ENCODE measurements around the gene TAF1.
"Not testable (repeated sequence)": the region's sequence is repeated elsewhere in the genome, so short reads cannot be mapped to it uniquely, and the experiment has no call there.

The TAF1 gene

DNA sequence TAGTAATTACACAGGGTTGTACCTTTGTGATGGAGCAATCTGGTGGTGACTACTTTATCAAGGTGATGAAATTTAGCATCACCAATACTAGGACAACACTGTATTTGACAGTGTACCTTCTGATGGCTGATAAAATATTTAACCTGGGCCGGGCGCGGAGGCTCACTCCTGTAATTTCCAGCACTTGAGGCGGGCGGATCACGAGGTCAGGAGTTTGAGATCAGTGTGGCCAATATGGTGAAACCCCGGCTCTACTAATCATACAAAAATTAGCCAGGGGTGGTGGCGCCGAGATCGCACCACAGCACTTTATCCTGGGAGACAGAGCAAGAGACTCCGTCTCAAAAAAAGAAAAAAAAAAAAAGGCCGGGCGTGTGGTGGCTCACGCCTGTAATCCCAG, 1.9 kb upstream of the TAF1 start:
- no peak overlapping the region for H3K4me3 ChIP-seq (ENCODE audit: low read depth, low read length)
- DNase-seq (ENCODE audit: low read depth), result no peak
- TF ChIP-seq MYC (IDR thresholded peaks at IDR 0.05; ENCODE audit: low read depth, low read length) (no peak), POLR2A (IDR thresholded peaks at IDR 0.05; ENCODE audit: extremely low read depth, insufficient read length) (no peak)
- TF ChIP-seq, protein P1, sequence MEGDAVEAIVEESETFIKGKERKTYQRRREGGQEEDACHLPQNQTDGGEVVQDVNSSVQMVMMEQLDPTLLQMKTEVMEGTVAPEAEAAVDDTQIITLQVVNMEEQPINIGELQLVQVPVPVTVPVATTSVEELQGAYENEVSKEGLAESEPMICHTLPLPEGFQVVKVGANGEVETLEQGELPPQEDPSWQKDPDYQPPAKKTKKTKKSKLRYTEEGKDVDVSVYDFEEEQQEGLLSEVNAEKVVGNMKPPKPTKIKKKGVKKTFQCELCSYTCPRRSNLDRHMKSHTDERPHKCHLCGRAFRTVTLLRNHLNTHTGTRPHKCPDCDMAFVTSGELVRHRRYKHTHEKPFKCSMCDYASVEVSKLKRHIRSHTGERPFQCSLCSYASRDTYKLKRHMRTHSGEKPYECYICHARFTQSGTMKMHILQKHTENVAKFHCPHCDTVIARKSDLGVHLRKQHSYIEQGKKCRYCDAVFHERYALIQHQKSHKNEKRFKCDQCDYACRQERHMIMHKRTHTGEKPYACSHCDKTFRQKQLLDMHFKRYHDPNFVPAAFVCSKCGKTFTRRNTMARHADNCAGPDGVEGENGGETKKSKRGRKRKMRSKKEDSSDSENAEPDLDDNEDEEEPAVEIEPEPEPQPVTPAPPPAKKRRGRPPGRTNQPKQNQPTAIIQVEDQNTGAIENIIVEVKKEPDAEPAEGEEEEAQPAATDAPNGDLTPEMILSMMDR (IDR thresholded peaks at IDR 0.05; ENCODE audit: low read depth, low read length), result no peak
- TF ChIP-seq, protein P2, sequence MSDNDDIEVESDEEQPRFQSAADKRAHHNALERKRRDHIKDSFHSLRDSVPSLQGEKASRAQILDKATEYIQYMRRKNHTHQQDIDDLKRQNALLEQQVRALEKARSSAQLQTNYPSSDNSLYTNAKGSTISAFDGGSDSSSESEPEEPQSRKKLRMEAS (IDR thresholded peaks at IDR 0.05; ENCODE audit: low read depth, low read length), result no peak

DNA sequence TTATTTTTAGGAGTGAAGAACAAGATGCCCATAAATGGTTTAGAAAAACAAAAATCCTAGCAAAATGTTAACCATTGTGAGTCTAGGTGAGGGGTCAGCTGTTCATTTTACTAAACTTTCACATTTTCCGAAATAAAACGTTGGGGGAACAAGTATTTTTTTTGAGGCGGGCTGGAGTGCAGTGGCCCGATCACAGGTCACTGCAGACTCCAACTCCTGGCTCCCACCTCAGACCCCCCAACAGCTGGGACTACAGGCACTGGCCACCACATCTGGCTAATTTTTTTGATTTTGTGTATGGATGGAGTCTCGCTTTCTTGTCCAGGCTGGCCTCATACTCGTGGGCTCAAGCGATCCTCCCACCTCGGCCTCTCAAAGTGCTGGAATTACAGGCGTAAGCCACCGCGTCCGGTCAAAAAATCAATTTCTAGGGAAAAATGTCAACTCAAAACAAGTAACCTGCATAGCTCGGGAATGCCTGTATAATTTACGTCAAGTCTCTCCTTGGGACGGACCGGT, 742 bp upstream of the TAF1 start:
- DNase-seq (ENCODE audit: low read depth), result no peak
- peak overlapping the region; percentile 87 for H3K4me3 ChIP-seq (ENCODE audit: low read depth, low read length)
- no peak for TF ChIP-seq MYC (IDR thresholded peaks at IDR 0.05; ENCODE audit: low read depth, low read length)
- TF ChIP-seq, protein P2 (IDR thresholded peaks at IDR 0.05; ENCODE audit: low read depth, low read length), result no peak
- TF ChIP-seq, protein P1 (IDR thresholded peaks at IDR 0.05; ENCODE audit: low read depth, low read length), result no peak
- no peak for TF ChIP-seq POLR2A (IDR thresholded peaks at IDR 0.05; ENCODE audit: extremely low read depth, insufficient read length)

DNA sequence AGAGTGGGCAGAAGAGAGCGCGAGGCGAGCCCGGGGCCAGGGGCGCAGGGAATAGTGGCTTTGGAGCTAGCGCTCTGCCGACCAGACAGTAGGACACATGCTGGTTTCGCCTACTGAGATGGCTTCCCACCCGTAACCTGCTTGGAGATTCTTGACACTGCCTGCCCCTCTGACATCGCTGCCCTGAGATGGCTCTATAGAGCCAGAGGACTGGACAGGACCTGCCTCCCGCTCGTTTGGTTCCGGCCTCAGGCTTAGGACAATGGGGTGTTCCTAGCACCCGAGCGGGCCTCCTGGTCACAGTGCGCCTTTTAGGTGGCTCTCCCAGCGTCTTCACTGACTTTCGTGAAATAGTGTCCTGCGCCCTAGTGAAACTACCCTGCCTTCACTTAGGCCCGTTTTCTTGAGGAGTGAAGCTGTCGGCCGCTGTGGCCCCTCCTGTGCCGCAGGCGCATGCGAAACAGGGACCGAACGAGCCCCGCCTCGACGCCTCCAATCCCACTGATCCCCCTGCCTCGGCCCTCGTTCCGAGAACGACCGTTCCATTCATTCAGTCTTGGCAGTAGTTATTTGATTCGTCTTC, 608 bp downstream of the TAF1 start:
- peak; percentile 60 for DNase-seq (ENCODE audit: low read depth)
- H3K4me3 ChIP-seq (ENCODE audit: low read depth, low read length), result peak overlapping the region; percentile 93
- TF ChIP-seq, protein P2 (IDR thresholded peaks at IDR 0.05; ENCODE audit: low read depth, low read length), result peak; percentile 44; the same call in 1 of the 2 replicates
- TF ChIP-seq POLR2A (IDR thresholded peaks at IDR 0.05; ENCODE audit: extremely low read depth, insufficient read length), result no peak

GRCh38 chrX:71367396-71367795, 1.2 kb downstream of the TAF1 start:
- TF ChIP-seq MYC (IDR thresholded peaks at IDR 0.05; ENCODE audit: low read depth, low read length) (no peak), POLR2A (IDR thresholded peaks at IDR 0.05; ENCODE audit: extremely low read depth, insufficient read length) (no peak)
- TF ChIP-seq, protein P2 (IDR thresholded peaks at IDR 0.05; ENCODE audit: low read depth, low read length), result no peak
- H3K4me3 ChIP-seq (ENCODE audit: low read depth, low read length), result peak overlapping the region; percentile 93
- DNase-seq (ENCODE audit: low read depth), result peak; percentile 11

GRCh38 chrX:71372388-71372787, 6.2 kb downstream of the TAF1 start:
- no peak for DNase-seq (ENCODE audit: low read depth)
- no peak overlapping the region for H3K4me3 ChIP-seq (ENCODE audit: low read depth, low read length)
- TF ChIP-seq, protein P2 (IDR thresholded peaks at IDR 0.05; ENCODE audit: low read depth, low read length), result no peak
- TF ChIP-seq, protein P1 (IDR thresholded peaks at IDR 0.05; ENCODE audit: low read depth, low read length), result no peak
- no peak for TF ChIP-seq POLR2A (IDR thresholded peaks at IDR 0.05; ENCODE audit: extremely low read depth, insufficient read length)
- no peak for TF ChIP-seq MYC (IDR thresholded peaks at IDR 0.05; ENCODE audit: low read depth, low read length)

DNA sequence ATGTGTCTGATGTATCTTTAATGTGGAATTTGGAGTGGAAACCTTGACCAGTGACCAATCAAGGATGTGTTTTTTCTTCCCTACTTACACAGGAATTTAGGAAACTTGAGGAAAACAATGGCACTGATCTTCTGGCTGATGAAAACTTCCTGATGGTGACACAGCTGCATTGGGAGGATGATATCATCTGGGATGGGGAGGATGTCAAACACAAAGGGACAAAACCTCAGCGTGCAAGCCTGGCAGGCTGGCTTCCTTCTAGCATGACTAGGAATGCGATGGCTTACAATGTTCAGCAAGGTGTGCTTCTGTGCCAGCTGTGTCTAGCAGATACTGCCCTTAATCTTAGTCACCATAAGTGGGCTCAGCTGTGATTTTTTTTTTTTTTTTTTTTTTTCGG, 12.6 kb downstream of the TAF1 start:
- no peak for TF ChIP-seq MYC (IDR thresholded peaks at IDR 0.05; ENCODE audit: low read depth, low read length)
- TF ChIP-seq, protein P2 (IDR thresholded peaks at IDR 0.05; ENCODE audit: low read depth, low read length), result no peak
- DNase-seq (ENCODE audit: low read depth), result no peak

GRCh38 chrX:71391725-71392124, 25.6 kb downstream of the TAF1 start:
- DNase-seq (ENCODE audit: low read depth); H3K4me3 ChIP-seq (ENCODE audit: low read depth, low read length): not testable (repeated sequence)

More for the DNA sequence above, 12.6 kb downstream of the TAF1 start:
- H3K4me3 ChIP-seq (ENCODE audit: low read depth, low read length), result no peak overlapping the region
